AG08395 (cell line): ENCODE measurements around the gene KDELR3.
"Not testable (repeated sequence)": the region's sequence is repeated elsewhere in the genome, so short reads cannot be mapped to it uniquely, and the experiment has no call there.

Experiments used
- DNase-seq: peaks from one replicate; pipeline ENCODE4 v3.0.0; 2012; ENCODE audit warnings: mixed read lengths, low spot score

KDELR3 gene

GRCh38 chr22:38456841-38457699, 10.8 kb upstream of the KDELR3 start:
- DNase-seq: no peak

DNA sequence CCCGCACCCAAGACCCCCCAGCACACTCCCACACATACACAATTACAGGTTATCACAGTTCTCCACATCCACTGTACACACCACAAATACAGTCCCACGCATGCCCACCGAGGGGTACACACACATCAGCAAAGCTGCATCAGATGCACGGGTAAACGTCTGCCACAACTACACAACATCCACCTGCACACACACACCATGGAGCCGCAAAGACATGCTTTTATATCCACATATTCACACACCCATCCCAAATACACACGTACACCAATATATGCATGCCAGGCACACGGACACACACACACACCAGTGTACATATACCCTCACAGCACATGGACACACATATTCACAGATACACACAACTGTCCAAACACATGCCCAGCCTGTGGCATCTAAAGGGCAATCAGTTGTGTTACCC, 7.5 kb upstream of the KDELR3 start:
- DNase-seq: no peak

- no peak for DNase-seq
These were observed 6.9 kb upstream of the KDELR3 start for GRCh38 chr22:38461057-38461413.

GRCh38 chr22:38461414-38462081, 6.3 kb upstream of the KDELR3 start:
- DNase-seq: peak; percentile 81

DNA sequence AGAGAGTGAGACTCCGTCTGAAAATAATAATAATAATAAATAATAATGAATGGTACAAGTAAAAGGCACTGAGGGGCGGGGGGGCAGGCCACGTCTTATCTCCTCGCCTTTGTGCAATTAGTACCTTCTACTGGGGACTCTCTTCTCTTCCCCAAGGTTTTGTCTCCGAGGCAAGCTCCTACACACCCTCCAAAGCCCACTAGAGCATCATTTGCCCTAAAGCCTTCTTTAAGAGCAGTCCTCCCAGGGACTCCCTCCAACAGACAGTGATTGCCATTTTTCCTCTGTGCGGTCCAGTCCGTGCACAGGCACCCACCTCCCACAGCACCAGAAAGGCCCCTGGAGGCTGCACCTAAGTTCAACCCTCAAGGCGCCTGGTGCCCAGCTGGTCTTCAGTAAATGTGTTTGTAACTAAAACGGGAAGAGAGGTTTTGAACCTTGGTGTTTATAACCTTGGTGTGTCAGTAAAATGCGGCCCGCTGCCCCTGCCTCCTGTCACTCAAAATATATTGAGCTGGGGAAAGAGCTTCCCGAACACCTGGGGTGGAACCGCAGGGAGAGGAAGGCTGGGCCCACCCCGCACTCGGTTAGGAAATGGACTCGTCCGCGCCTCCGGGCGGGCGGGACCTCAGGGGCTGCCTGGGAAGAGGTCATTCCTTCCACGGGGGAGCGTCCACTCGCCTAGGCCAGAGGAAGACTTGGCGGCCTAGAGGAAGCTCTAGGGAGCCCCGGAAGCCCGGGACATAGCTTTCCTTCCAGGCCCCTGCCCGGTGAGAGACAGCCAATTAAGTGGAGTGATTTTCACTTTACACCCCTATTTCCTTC, 4.7 kb upstream of the KDELR3 start:
- no peak for DNase-seq

DNA sequence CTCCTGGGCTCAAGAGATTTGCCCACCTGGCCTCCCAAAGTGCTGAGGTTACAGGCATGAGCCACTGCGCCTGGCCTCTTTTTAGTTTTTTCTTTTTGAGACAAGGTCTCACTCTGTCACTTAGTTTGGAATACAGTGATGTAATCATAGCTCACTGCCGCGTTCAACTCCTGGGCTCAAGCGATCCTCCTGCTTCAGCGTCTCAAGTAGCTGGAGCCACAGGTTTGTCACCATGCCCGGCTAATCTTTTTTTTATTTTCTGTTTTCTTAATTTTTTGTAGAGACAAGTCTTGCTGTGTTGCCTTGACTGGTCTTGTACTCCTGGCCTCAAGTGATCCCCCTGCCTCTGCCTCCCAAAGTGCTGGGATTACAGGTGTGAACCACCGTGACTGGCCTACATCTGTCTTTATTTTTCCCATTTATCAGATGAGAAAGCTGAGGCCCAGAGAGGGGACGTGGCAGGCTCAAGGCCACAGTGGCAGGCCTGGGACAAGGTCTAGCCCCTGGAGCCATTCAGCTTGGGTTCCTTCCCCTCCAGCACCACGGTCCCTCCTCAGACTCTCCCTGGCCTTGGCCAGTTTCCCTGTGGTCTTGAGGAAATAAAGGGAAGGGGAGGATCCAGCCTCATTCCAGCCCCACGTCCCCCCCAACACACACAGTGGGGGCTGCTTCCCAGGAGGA, 2.8 kb upstream of the KDELR3 start:
- DNase-seq: no peak

- no peak for DNase-seq
These were observed 2.0 kb upstream of the KDELR3 start for GRCh38 chr22:38465673-38466490.

- no peak for DNase-seq
These were observed 425 bp upstream of the KDELR3 start for GRCh38 chr22:38467438-38467903.

DNA sequence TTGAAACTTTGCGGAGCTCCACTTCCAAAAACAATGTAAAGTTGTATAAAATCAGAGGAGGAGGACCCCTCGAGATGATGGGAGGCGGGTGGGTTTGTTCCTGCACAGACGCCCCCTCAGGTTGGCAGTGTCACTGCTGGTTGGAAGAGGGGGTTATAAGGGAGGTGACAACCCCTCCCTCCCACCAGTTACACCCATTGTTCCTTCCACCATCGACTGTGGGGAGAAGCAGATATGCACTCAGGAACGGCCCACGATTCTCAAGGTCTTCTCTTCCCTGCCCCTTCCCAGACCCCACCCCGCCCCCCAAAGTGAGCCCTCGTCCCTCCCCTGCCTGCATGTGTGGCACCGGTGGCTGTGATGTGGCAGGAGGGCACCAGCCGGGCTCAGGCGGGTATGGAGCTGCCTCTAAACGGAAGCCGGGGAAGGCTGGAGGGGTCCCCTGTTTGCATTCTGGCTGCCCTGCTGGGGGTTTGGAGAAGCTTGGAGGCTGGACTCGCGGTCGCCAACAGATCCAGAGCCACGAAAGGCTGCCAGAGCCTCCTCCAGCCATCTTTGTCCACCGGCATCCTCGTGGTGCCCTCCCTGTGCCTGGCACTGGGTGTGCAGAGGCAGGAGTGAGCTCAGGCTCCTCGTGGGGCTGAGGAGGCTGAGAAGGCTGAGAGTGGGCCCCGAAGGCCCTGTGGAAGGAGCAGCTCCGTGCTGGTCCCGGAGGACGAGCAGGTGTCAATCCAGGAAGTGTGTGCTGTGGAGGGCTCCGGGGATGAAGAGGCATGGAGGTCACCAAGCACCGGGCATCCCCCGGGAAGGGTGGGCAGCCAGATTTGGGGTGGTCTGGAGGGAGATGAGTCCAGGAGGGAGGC, 778 bp downstream of the KDELR3 start:
- DNase-seq: peak; percentile 43

- DNase-seq: no peak
These were observed 1.4 kb downstream of the KDELR3 start for GRCh38 chr22:38469306-38469781.

DNA sequence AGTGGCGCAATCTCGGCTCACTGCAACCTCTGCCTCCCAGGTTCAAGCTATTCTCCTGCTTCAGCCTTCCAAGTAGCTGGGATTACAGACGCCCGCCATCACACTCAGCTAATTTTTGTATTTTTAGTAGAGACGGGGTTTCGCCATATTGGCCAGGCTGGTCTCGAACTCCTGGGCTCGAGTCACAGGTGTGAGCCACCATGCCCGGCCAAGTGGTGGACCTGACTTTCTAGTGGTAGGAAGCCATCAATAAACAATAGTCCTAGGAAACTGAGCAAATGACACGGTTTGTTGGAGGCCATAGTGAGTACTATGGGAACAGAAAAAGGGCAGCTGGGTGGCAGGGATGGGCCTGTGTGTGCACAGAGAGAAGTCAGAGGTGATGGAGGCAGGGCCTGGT, 2.3 kb downstream of the KDELR3 start:
- DNase-seq: not testable (repeated sequence)

DNA sequence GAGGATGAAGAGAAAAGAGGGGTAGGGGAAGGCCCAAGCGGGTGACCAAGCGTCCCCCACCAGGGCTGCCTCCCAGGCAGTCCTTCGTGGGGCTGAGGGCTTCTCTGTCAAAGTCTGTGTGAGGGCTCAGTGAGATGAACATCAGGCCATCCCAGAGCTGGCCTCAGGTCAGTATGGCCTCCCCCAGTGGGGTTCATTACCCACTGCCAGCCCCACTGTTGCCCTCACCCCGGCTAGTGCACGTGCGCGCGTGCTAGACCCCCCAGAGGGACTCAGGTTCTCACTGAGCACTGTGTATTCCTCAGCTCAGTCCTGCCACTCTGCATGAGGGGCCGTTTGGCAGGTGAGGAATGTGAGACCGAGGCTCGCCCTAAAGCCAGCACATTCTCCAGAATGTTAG, 3.3 kb downstream of the KDELR3 start:
- no peak for DNase-seq

DNA sequence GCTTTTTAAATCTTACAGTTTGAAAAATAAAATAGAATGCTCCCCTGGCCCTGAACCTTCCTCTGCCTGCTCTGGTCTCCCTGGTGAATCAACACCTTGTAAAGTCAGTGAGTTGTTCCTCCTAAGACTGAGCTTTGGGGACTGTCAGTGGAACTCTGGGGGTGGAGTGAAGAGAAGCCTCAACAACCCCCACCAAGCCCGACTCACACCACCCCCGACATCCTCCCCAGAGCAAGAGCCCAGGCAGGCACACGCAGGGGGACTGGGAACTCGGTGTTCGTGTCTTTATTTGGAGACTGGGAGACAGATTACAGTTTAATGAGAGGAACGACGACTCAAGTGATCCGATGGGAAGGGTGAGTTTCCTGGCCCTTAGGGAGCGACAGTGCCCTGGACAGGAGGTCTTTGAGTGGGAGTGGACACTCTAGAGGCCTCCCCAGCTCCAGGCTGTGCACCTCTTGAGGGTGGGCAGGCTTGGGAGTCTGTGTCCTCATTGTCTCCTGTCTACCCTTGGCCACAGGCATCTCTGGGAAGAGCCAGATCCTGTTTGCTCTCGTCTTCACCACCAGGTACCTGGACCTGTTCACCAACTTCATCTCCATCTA, 6.2 kb downstream of the KDELR3 start:
- DNase-seq: no peak

- DNase-seq: no peak
These were observed 9.7 kb downstream of the KDELR3 start for GRCh38 chr22:38477585-38477984.

- DNase-seq: no peak
These were observed 11.4 kb downstream of the KDELR3 start for GRCh38 chr22:38479096-38479837.

- DNase-seq: no peak
These were observed 13.4 kb downstream of the KDELR3 start for GRCh38 chr22:38481162-38481870.

GRCh38 chr22:38481871-38482332, 14.0 kb downstream of the KDELR3 start:
- no peak for DNase-seq
